Liver (tissue), 3 donors: ENCODE results near the gene RNF39.

Experiments
- FOXA1 ChIP-seq: IDR thresholded peaks from 2 replicates; pipeline ENCODE4 v1.6.1; 2016; ENCODE audit warnings: antibody characterized with exemption
- SP1 ChIP-seq: IDR thresholded peaks from 2 replicates; pipeline ENCODE4 v1.6.1; 2018; ENCODE audit warnings: antibody characterized with exemption, mild to moderate bottlenecking
- TF ChIP-seq, protein P1 (sequence below): IDR thresholded peaks from 2 replicates; pipeline ENCODE4 v1.6.1; 2016; ENCODE audit warnings: antibody characterized with exemption, mild to moderate bottlenecking
- TF ChIP-seq, protein P2 (sequence below): IDR thresholded peaks from 2 replicates; pipeline ENCODE4 v1.6.1; 2016; ENCODE audit warnings: antibody characterized with exemption
- TF ChIP-seq, protein P3 (sequence below): fragments of 150-350 bp; IDR thresholded peaks from 2 replicates; pipeline ENCODE4 v1.5.1; 2017; ENCODE audit warnings: improper control_type of control experiment, low read depth, low read length; ENCODE audit not compliant: missing input control
- donor health status: healthy.
- donor health status: healthy.

DNA sequence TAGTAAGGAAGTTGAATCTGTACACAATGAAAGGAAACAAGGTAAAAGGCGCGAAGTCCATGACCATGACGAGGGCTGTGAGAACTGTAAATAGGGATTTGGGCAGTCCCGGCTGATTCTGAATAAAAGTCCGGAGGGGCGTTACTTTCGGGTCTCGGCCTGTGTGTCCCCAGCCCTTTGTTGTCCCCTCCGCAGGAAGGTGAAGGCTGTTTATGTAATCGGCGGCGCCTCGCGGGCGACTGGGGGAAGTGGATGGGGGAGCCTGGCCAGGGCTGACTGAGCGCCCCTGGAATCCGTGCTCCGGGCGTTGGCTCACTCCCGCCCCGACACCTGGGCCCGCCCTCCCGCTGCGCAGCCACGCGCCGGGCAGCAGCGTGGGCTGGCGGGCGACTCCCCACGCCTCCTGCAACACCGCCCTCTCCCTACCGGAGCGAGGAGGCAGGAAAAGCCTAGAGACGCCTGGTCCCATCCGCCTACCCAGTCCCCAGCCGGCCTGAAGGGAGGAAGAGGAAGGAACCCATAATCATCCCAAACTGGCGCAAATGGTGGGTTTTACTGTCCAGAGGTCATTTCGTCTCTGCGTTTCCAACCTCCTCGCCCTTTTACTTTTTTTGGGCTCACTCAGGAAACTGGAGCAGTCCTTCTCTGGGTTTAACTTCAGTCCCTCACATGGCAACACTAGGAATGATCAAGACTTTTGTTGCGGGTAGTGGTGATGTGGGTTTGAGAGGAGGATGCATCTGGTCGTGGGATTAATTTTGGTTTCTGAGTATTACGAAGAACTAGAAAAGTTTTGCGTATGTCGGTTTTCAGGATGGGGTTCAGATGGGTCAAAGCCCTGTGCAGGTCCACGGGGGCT, 25.2 kb upstream of the RNF39 start:
- TF ChIP-seq, protein P1, sequence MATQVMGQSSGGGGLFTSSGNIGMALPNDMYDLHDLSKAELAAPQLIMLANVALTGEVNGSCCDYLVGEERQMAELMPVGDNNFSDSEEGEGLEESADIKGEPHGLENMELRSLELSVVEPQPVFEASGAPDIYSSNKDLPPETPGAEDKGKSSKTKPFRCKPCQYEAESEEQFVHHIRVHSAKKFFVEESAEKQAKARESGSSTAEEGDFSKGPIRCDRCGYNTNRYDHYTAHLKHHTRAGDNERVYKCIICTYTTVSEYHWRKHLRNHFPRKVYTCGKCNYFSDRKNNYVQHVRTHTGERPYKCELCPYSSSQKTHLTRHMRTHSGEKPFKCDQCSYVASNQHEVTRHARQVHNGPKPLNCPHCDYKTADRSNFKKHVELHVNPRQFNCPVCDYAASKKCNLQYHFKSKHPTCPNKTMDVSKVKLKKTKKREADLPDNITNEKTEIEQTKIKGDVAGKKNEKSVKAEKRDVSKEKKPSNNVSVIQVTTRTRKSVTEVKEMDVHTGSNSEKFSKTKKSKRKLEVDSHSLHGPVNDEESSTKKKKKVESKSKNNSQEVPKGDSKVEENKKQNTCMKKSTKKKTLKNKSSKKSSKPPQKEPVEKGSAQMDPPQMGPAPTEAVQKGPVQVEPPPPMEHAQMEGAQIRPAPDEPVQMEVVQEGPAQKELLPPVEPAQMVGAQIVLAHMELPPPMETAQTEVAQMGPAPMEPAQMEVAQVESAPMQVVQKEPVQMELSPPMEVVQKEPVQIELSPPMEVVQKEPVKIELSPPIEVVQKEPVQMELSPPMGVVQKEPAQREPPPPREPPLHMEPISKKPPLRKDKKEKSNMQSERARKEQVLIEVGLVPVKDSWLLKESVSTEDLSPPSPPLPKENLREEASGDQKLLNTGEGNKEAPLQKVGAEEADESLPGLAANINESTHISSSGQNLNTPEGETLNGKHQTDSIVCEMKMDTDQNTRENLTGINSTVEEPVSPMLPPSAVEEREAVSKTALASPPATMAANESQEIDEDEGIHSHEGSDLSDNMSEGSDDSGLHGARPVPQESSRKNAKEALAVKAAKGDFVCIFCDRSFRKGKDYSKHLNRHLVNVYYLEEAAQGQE, result no peak
- TF ChIP-seq, protein P2, sequence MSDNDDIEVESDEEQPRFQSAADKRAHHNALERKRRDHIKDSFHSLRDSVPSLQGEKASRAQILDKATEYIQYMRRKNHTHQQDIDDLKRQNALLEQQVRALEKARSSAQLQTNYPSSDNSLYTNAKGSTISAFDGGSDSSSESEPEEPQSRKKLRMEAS, result no peak
- TF ChIP-seq, protein P3, sequence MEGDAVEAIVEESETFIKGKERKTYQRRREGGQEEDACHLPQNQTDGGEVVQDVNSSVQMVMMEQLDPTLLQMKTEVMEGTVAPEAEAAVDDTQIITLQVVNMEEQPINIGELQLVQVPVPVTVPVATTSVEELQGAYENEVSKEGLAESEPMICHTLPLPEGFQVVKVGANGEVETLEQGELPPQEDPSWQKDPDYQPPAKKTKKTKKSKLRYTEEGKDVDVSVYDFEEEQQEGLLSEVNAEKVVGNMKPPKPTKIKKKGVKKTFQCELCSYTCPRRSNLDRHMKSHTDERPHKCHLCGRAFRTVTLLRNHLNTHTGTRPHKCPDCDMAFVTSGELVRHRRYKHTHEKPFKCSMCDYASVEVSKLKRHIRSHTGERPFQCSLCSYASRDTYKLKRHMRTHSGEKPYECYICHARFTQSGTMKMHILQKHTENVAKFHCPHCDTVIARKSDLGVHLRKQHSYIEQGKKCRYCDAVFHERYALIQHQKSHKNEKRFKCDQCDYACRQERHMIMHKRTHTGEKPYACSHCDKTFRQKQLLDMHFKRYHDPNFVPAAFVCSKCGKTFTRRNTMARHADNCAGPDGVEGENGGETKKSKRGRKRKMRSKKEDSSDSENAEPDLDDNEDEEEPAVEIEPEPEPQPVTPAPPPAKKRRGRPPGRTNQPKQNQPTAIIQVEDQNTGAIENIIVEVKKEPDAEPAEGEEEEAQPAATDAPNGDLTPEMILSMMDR, result no peak
- TF ChIP-seq SP1, result no peak
- no peak for TF ChIP-seq FOXA1
